ENCODE data around the gene DENND2D.
A peak's percentile ranks its signal among the peaks of the same experiment; 100 is the strongest.

DENND2D gene, protein sequence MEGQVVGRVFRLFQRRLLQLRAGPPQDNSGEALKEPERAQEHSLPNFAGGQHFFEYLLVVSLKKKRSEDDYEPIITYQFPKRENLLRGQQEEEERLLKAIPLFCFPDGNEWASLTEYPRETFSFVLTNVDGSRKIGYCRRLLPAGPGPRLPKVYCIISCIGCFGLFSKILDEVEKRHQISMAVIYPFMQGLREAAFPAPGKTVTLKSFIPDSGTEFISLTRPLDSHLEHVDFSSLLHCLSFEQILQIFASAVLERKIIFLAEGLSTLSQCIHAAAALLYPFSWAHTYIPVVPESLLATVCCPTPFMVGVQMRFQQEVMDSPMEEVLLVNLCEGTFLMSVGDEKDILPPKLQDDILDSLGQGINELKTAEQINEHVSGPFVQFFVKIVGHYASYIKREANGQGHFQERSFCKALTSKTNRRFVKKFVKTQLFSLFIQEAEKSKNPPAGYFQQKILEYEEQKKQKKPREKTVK

GRCh38 chr1:111199881-111200801, at the start of gene DENND2D:
Gene DENND2D, minus strand, starts transcription at chr1:111200646. Its CDS starts 187 bp downstream, at chr1:111200459.
- peak in 10 of 14 donors; percentile 11 to 71 (median 40) for DNase-seq

DNA sequence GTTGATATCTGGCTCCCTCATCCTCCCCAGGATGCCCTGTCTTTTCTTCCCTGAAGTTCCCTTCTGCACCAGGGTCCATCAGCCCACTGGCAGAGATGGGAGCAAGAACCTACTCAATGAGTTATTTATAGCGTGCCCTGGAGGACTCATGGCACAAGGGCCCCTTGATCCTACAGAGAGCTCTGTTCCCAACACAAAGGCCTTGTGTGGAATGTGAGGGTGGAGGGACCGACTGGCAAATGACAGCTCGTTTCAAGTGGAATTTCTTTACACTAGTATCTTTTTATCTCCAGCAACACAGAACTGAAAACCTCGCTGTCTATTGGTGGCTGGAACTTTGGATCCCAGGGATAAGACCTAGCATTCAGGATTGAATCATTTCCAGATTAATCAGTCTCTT, 49.5 kb upstream of the DENND2D start:
- peak in 8 of 14 donors; percentile 18 to 62 (median 33) for DNase-seq

- no peak for DNase-seq
Measured at GRCh38 chr1:111247125-111247838, 46.8 kb upstream of the DENND2D start.

DNA sequence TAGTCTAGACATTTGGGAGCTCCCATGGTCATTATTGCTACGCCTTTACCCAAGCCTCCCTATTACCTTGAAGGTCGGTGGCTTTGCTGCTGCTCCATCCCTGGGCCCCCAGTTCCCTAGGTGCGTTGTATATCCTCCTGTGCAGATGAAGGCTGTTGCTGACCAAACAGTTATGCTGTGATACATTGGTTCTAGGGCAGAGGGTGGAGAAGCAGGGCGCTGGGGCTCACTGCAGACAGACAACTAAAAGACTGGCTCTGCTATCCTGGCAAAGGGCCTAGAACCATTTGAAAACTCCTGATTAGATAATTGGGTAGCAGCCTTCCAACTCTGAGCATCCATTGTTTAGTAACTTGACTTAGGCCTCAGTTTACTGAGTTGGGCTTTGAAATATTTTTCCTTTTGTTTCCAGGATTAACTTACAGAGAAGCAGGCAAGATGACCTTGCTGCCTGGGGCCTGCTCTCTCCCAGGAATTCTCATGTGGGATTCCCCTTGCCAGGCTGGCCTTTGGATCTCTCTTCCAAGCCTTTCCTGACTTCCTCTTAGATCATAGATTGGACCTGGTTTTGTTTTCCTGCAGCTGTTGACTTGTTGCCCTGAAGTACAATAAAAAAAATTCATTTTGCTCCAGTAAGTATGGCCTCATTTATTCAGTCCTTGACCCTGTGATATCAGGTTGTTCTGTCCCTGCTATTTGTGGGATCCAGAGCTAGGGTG, 42.5 kb upstream of the DENND2D start:
- DNase-seq = no peak

DNA sequence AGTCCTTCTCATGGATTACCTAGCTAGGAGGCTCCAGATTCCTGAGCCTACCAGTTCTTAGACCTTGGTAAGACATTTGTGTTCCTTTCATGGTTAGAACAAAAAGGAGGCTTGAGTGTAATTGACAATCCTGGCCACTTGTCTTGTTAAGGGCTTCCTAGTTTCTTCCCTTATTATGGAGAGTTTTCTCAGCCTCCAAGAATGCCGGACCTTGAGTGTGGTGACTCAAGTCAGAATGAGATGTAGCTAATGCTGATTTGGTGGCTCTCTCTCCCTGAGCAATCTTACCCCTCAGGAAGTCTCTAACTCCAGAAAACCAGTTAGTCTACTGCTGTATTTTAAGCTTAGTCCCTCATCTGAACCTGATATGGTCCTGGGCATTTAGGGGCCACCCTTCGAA, 41.4 kb upstream of the DENND2D start:
- DNase-seq = no peak

DNA sequence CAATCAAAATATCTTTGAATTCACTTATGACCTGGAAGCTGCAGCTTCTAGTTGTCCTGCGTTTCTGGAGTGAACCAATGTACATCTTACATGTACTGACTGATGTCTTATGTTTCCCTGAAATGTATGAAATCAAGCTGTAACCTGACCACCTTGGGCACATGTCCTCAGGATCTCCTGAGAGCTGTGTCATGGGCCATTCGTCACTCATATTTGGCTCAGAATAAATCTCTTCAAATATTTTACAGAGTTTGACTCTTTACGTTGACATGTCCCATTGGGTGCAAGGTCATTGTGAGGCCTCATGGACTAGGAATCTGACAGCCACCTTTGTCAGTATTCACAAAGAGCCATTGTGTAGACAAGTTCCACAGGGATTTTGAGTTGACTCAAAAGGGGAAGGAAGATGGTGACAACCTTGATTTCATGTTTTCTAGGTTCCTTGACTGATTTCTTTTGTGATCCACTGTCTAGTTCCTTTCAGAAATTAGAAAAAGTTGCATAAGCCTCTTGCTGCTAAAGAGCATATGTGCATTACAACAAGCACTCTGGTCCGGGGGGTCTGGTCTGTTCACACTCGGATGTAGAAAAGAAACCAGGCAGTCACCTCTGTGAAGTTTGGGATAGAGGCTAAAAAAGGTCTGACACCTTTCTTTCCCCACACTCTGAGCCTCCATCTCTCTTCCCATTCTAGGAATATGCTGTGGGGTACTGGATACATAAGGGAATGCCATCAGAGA, 37.8 kb upstream of the DENND2D start:
- DNase-seq = no peak

- no peak for DNase-seq
Measured at GRCh38 chr1:111236806-111237205, 36.4 kb upstream of the DENND2D start.

GRCh38 chr1:111236379-111236778, 35.9 kb upstream of the DENND2D start:
- DNase-seq = no peak

- DNase-seq = no peak
Measured at GRCh38 chr1:111234866-111235265, 34.4 kb upstream of the DENND2D start.

GRCh38 chr1:111234258-111234657, 33.8 kb upstream of the DENND2D start:
- DNase-seq = no peak

GRCh38 chr1:111232134-111232533, 31.7 kb upstream of the DENND2D start:
- no peak for DNase-seq

GRCh38 chr1:111228748-111229126, 28.3 kb upstream of the DENND2D start:
- DNase-seq = no peak

- DNase-seq = peak in 7 of 14 donors; percentile 13 to 44 (median 29)
Measured at GRCh38 chr1:111227851-111228747, 27.7 kb upstream of the DENND2D start.

DNA sequence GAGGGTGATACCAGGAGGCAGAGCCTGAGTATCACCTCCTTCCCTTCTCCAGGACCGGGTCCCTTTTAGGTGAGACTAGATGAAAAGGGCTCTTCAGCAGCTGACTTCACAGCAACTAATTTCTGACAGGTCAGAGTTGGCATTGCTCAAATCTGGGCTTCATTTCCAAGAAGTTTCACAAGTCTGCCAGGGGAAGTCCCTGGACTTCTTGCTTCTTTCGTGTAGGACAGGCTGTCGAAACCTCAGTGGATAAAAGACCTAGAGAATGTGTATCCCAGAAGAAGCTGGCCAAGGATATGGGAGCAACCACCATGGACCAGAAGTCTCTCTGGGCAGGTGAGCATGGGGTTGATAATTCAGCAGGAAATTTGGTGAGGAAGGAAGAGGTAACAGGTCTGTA, 27.0 kb upstream of the DENND2D start, which contains the start of gene CHI3L2:
Gene CHI3L2, plus strand, starts transcription at position 280 of the 400 bp plus-strand sequence. Its CDS starts 17 bp downstream, at position 297.
- peak in 1 of 14 donors; percentile 44 for DNase-seq

- DNase-seq = no peak
Measured at GRCh38 chr1:111225717-111226400, 25.4 kb upstream of the DENND2D start.

GRCh38 chr1:111225091-111225490, 24.6 kb upstream of the DENND2D start:
- DNase-seq = no peak

DNA sequence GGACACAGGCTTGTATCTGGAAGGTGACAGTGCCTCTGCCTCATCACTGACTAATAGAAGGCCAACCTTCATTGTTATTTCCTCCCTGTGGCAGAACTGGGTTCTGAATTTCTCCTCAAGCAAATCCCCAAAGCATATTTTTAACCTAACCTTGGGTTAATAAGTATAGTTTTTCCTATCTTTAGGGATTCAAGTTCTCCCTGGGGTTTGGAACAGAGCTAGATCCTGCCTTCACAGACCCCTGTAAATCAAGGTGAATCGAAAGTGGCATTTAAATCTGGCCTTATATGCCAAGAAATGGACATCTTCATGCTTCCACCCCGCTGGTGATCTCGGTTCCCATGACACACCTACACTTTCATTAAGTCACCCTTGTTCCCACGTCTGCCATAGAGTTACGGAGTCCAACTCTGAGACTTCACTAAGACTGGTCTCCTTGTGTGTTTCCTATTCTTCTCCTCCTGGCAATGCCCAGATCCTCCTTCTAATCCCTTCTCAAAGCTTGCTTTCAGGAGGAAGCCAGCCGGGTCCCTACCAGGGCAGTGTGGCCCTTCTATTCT, 22.8 kb upstream of the DENND2D start:
- DNase-seq = no peak

DNA sequence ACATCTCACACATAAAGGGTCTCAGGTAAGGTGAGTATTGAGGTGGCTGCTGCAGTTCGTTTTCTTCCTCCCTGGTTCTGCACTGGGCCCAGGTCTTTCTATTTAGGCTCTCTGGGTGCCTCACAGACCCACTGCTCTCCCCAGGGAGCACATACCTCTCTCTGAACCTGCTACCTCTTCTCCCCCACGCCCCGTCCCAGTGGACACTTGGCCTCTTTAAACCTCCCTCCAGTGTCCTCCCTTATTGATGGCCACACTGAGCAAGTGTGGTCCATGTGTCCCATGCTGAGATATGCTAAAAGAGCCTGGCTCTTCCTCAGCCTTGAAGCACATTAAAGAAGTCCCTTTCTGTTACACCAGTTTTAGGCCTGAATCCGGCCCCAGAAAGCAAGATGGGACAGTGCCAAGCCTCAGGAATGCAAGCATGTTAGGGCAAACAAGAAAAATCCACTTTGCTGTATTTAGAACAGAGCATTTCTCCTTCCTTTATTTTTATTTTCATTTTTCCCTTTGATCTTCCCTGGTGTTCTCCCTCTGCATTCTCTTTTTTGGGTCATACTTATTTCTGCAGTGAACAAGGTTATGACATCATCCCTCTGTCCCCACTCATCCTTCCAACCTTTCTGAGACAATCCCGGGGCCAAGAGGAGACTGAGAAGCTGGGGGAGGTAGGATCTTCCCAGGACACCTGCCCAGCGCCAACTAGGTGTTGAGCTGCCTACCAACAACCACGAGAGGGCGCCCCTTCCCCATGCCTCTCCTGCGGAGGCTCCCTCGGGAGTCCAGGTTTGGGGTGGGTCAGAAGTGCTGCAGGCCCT, 22.1 kb upstream of the DENND2D start:
- peak in 11 of 14 donors; percentile 12 to 76 (median 61) for DNase-seq
